ENCODE data around the gene ZNF610. TPM values are rescaled to one million over a fixed set of nuclear protein-coding genes. Genes with fewer than 3 reads are reported as not detected.

The ZNF610 gene
- total and polyA plus RNA-seq, 2 of the 13 experiments (the other 11 are each of a cell fraction or from before 2014, with no cell fraction given), result 0.32 to 0.69 TPM

DNA sequence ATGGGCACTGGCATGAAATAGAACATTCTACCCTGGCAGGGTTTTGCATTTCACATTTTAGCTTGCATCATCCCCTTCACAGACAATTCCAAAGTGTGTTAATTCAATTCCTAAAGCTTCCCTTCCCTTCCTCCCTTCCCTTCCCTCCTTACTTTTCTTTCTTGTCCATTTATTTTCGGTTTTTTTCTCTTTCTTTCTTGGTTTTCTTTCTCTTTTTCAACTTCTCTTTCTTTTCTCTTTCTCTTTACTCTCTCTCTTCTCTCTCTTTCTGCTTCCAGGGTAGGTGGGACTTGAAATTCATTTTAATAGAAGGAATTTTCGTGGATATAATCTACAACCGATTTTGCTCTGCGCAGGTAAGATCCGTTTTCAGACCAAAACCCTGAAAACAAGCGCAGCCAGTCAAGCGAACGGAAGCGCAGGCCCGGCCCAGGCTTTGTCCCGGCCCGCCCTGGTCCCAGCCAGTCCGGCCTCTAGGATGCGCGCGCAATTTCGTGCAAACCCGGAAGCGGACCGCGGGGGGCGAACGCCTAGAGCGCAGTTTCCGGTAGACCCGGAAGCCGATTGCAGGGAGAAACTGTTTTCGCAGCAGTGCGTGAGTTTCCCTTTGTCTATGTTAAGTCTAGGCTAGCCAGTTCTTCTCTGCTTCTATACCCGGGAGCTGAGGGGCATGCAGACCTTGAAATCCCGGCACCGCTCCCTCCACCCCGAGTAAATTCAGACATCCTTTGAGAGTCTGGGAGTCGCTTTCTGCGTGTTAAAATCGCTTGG, 61.5 kb downstream of the ZNF610 start, which contains the start of gene ZNF528 (continued):
- TF ChIP-seq ZBTB40 (IDR thresholded peaks at IDR 0.05), result peak; percentile 54
- TF ChIP-seq ZBTB40 (CRISPR knock-in tag; IDR thresholded peaks at IDR 0.05), result no peak; the same call in 1 of the 2 replicates
- TF ChIP-seq ZNF292 (CRISPR knock-in tag; IDR thresholded peaks at IDR 0.05; ENCODE audit: borderline replicate concordance, low read depth), result no peak
- TF ChIP-seq HMG20A (CRISPR knock-in tag; IDR thresholded peaks at IDR 0.05; ENCODE audit: borderline replicate concordance), result no peak
- no peak for TF ChIP-seq MAFF (IDR thresholded peaks at IDR 0.05; ENCODE audit: low read depth, low read length)
- TF ChIP-seq, protein P1, sequence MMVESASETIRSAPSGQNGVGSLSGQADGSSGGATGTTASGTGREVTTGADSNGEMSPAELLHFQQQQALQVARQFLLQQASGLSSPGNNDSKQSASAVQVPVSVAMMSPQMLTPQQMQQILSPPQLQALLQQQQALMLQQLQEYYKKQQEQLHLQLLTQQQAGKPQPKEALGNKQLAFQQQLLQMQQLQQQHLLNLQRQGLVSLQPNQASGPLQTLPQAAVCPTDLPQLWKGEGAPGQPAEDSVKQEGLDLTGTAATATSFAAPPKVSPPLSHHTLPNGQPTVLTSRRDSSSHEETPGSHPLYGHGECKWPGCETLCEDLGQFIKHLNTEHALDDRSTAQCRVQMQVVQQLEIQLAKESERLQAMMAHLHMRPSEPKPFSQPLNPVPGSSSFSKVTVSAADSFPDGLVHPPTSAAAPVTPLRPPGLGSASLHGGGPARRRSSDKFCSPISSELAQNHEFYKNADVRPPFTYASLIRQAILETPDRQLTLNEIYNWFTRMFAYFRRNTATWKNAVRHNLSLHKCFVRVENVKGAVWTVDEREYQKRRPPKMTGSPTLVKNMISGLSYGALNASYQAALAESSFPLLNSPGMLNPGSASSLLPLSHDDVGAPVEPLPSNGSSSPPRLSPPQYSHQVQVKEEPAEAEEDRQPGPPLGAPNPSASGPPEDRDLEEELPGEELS (CRISPR knock-in tag; IDR thresholded peaks at IDR 0.05), result 0 out of 2 replicates have a peak, but pooled peaks have one; percentile 23
- no peak for TF ChIP-seq ZNF460 (CRISPR knock-in tag; IDR thresholded peaks at IDR 0.05; ENCODE audit: borderline replicate concordance)
- TF ChIP-seq ZBTB10 (CRISPR knock-in tag; IDR thresholded peaks at IDR 0.05; ENCODE audit: borderline replicate concordance), result no peak
- peak in 1 of 2 experiments; percentile 28; a peak in 1 of 4 replicates for TF ChIP-seq MAFK (conservative IDR thresholded peaks at IDR 0.05 in 1 of 2, IDR thresholded peaks at IDR 0.05 in 1 of 2; ENCODE audit: low read length in 2 of 2)
- TF ChIP-seq MTF1 (CRISPR knock-in tag; IDR thresholded peaks at IDR 0.05), result no peak
- no peak for TF ChIP-seq TBX3 (IDR thresholded peaks at IDR 0.05; ENCODE audit: borderline replicate concordance)
- no peak for TF ChIP-seq SOX6 (IDR thresholded peaks at IDR 0.05)
- TF ChIP-seq SOX6 (CRISPR knock-in tag; IDR thresholded peaks at IDR 0.05), result no peak
- no peak for TF ChIP-seq GTF3A (CRISPR knock-in tag; conservative IDR thresholded peaks at IDR 0.05)

All from HepG2 (cell line).